CD4-positive, alpha-beta T cell treated with Interleukin-4 for 4 hours (primary cell): ENCODE measurements around the gene VMO1.
A peak's percentile ranks its signal among the peaks of the same experiment; 100 is the strongest.

Experiments used
- DNase-seq: peaks from one replicate; pipeline ENCODE4 v3.0.0-alpha.2; 2020

The VMO1 gene

DNA sequence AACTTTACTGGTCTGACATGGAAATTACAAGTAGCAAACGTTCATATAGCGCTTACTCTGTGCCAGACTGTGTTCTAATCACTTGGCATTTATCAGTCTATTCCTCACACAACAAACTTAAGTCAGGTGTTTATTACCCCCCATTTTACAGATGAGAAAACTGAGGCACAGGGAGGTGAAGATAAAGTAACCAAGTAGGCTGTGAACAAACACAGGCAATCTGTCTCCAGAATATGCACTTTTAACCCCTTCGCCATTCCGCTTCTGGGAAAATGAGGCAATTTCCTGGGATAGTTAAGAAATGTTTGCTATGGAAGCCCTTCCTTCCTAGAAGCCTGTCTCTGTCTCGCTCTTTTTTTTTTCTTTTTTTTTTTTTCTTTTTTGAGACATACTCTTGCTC, 34.2 kb downstream of the VMO1 start:
- no peak for DNase-seq

- no peak for DNase-seq
Measured at GRCh38 chr17:4750606-4751005, 35.6 kb downstream of the VMO1 start.

DNA sequence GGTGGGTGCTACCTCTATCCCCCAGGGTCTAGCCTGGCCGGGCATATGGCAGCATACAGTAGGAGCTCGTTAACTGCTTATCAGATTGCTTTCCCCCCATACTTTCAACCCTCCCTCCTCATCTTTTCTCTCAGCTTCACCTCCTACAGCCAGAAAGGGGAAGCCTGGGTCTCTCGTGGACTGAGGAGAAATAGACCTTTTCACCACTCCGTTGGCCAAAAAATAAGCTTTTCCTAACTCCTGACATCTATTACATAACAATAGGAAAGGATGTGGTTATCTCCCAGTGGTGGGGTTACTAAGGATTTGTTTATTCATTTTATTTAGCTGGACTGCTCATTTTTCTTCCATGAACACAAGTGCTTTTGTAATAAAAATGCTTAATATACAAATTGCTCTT, 37.5 kb downstream of the VMO1 start:
- DNase-seq, result no peak

GRCh38 chr17:4747847-4748246, 38.3 kb downstream of the VMO1 start:
- DNase-seq, result peak; percentile 44

- no peak for DNase-seq
Measured at GRCh38 chr17:4744999-4745969, 40.9 kb downstream of the VMO1 start.

- DNase-seq, result no peak
Measured at GRCh38 chr17:4743898-4744297, 42.3 kb downstream of the VMO1 start.

- DNase-seq, result no peak
Measured at GRCh38 chr17:4743216-4743615, 42.9 kb downstream of the VMO1 start.

GRCh38 chr17:4742629-4743028, 43.5 kb downstream of the VMO1 start:
- no peak for DNase-seq

DNA sequence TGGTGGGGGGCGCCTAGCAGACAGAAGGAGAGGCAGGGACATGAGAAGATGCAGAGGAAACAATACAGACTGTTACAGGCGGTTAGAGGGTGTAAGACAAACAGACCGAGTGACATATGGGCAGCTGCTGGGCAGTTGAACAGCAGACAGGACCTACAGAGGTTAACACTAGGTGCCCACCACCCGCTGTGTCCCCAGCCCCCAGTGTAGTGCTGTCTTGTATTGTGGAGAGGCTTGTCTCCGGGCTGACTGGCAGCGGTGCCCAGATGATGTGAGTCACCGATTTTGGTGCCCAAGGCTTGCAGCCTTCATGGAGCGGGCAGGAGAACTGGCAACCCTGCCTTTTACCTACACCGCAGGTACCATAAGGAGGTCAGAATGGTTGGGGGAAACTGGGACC, 44.0 kb downstream of the VMO1 start:
- no peak for DNase-seq

DNA sequence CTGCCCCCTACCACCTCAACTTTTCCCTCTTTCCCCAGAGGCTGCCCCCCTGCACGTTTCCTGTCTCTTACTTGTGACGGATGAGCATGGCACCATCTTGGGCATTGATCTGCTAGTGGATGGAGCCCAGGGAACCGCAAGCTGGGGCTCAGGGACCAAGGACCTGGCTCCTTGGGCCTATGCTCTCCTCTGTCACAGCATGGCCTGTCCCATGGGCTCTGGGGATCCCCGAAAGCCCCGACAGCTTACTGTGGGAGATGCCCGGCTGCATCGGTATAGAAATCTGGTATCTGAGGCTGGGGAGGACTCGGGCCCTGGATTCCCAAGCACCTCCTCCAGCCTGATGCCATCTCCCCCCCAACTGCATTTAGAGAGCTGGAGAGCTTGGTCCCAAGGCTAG, 44.6 kb downstream of the VMO1 start:
- DNase-seq, result no peak

- DNase-seq, result no peak
Measured at GRCh38 chr17:4740584-4740983, 45.6 kb downstream of the VMO1 start.

GRCh38 chr17:4740025-4740351, 46.2 kb downstream of the VMO1 start:
- DNase-seq, result no peak

DNA sequence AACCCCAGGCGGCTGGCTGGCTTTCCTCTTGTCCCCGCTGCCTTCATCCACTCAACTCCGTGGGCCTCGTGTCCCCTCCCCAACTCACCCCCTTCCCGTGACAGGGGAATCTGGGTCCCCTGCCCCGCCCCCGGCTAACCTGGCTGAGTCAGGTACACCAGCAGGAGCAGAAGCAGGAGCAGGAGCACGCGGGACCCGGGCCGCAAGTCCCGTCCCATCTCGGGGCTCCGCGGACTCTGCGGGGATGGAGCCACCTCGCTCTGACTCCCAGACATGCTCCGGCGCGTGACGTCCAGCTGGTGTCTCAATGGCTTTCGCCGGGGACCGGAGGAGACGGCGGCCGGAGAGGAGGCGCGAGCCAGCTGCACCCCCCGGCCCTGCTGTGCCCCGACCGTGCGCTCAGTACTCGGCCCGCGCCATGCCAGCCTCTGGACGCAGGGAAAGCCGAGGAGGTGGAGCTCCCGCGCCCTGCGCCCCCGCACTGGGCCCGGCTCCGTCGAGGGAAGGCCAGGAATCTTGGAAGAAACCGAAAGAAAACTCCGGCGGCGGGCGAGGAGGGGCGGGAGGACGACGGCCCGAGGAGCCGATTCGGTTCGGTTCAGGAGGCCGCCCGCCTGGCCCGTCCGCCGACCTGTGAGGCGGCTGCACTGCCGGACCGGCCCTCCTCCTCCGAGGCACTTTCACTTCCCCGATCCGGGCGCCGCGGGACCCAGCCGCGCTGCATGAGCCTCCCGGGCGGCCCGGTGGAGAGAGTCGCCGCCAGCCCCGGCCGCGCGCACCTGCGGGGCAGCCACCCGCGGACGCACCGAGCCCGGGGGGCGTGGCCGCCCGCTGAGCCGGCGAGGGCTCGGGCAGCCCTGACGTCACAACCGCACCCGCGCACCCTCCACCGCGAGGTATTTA, 46.8 kb downstream of the VMO1 start, which contains the start of the genes CXCL16 and ZMYND15:
TSS of gene CXCL16 (minus strand) at position 807 of the 903 bp plus-strand sequence. CDS start at position 218, 589 bp downstream.
TSS of gene ZMYND15 (plus strand) at position 712 of the 903 bp plus-strand sequence. CDS start 716 bp downstream, outside the sequence.
- DNase-seq, result peak; percentile 47

GRCh38 chr17:4738136-4739121, 47.7 kb downstream of the VMO1 start:
- DNase-seq, result no peak

- no peak for DNase-seq
Measured at GRCh38 chr17:4735876-4736651, 50.1 kb downstream of the VMO1 start.
